Measurements from ENCODE around the gene FAM229A. TPM values are rescaled to one million over a fixed set of nuclear protein-coding genes. Genes with fewer than 3 reads are reported as not detected.
A peak's percentile ranks its signal among the peaks of the same experiment; 100 is the strongest.

Gene FAM229A
- total and polyA plus RNA-seq, 2 of the 8 experiments (the other 6 are each of a cell fraction or from before 2014, with no cell fraction given), result 4.1 to 4.2 TPM

DNA sequence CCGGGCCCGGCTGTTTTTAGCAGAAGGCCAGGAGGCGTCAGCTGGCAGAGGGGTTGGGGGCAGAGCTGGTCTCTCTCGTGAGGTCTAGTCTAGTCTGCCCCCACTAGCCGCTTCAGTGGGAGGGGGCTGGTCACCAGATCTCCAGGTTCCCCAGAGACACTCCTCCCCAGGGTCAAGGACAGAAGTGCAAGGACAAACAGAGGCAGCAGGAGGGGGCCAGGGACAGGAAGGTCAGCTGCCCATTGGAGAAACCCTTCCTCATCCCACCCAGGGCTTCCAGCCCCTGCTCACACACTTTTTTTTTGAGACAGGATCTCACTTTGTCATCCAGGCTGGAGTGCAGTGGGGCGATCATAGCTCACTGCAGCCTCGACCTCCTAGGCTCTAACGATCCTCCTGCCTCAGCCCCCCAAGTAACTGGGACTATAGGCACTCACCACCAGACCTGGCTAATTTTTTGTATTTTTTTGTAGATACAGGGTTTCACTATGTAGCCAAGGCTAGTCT, 10.0 kb downstream of the FAM229A start:
- Histone ChIP-seq H3K79me2 (ENCODE audit: control insufficient read depth in 1 of 2, insufficient read depth in 2 of 2, low read length in 2 of 2) (no peaks in the 10 kb centered on the region), H3K4me3 (ENCODE audit: extremely low read depth in 1 of 4, insufficient read depth in 2 of 4, low read depth in 3 of 4, low read length in 4 of 4) (peak overlapping the region in 3 of 4 experiments; percentile 36 to 72 (median 57); a peak in 4 of 8 replicates), H3K27ac (ENCODE audit: low read depth, low read length) (no peak overlapping the region), H3K27me3 (replicated peaks in 1 of 4; ENCODE audit: control insufficient read depth in 3 of 4, extremely low read depth in 1 of 4, insufficient read depth in 3 of 4, low read length in 3 of 4) (peaks cover 2 to 20% (median 12%) of the 10 kb centered on the region in 4 experiments), H3K18ac (ENCODE audit: extremely low read depth, low read length) (peak overlapping the region; percentile 90; the same call in 1 of the 2 replicates), H4K91ac (replicated peaks; ENCODE audit: insufficient read length, low read length) (no peak overlapping the region), H3K79me1 (ENCODE audit: low read depth, low read length) (no peaks in the 10 kb centered on the region), H3K23ac (ENCODE audit: insufficient read length) (no peak overlapping the region), H3K4me1 (replicated peaks in 1 of 4; ENCODE audit: control insufficient read depth in 3 of 4, insufficient read depth in 4 of 4, low read length in 3 of 4) (peaks cover 0 to 9% (median 3%) of the 10 kb centered on the region in 4 experiments; a peak in 5 of 7 replicates), H4K8ac (ENCODE audit: extremely low read depth, insufficient read depth, low read length) (0 out of 2 replicates have a peak overlapping the region, but pooled peaks have one; percentile 95), H2BK12ac (ENCODE audit: low read depth, low read length) (no peak overlapping the region), H3K56ac (replicated peaks; ENCODE audit: insufficient read length, low read depth, low read length) (no peak overlapping the region), H2AK5ac (ENCODE audit: low read depth, low read length) (no peak overlapping the region), H3K36me3 (ENCODE audit: control insufficient read depth in 2 of 4, insufficient read depth in 4 of 4, low read length in 3 of 4) (no peaks in the 10 kb centered on the region), H3K9ac (replicated peaks in 1 of 4; ENCODE audit: extremely low read depth in 1 of 4, low read depth in 3 of 4, low read length in 3 of 4) (no peak overlapping the region), H2AFZ (ENCODE audit: low read length) (no peak overlapping the region), H3K9me3 (ENCODE audit: insufficient read depth in 2 of 2, low read depth in 1 of 2, low read length in 1 of 2) (peaks cover 6 to 12% of the 10 kb centered on the region in 2 experiments), H2BK120ac (replicated peaks; ENCODE audit: low read depth, low read length) (no peak overlapping the region), H3K4ac (replicated peaks; ENCODE audit: insufficient read length, low read depth, low read length) (no peak overlapping the region), H2BK5ac (ENCODE audit: low read depth, low read length) (no peak overlapping the region), H2BK15ac (ENCODE audit: low read length) (0 out of 2 replicates have a peak overlapping the region, but pooled peaks have one; percentile 40), H4K5ac (ENCODE audit: insufficient read length, low read depth, low read length) (no peak overlapping the region), H4K20me1 (replicated peaks in 1 of 2; ENCODE audit: control insufficient read depth in 1 of 2, insufficient read depth in 2 of 2, low read length in 2 of 2) (peaks cover 0 to 2% of the 10 kb centered on the region in 2 experiments), H3K23me2 (ENCODE audit: low read depth, low read length) (peaks cover 6% of the 10 kb centered on the region; the same call in 1 of the 2 replicates), H3K14ac (ENCODE audit: insufficient read length) (no peak overlapping the region), H3K4me2 (ENCODE audit: insufficient read depth in 1 of 2, low read depth in 2 of 2, low read length in 2 of 2) (peak overlapping the region; percentile 73 to 82), H2BK20ac (ENCODE audit: low read length) (no peak overlapping the region)
- TF ChIP-seq, protein P1, sequence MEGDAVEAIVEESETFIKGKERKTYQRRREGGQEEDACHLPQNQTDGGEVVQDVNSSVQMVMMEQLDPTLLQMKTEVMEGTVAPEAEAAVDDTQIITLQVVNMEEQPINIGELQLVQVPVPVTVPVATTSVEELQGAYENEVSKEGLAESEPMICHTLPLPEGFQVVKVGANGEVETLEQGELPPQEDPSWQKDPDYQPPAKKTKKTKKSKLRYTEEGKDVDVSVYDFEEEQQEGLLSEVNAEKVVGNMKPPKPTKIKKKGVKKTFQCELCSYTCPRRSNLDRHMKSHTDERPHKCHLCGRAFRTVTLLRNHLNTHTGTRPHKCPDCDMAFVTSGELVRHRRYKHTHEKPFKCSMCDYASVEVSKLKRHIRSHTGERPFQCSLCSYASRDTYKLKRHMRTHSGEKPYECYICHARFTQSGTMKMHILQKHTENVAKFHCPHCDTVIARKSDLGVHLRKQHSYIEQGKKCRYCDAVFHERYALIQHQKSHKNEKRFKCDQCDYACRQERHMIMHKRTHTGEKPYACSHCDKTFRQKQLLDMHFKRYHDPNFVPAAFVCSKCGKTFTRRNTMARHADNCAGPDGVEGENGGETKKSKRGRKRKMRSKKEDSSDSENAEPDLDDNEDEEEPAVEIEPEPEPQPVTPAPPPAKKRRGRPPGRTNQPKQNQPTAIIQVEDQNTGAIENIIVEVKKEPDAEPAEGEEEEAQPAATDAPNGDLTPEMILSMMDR (IDR thresholded peaks at IDR 0.05; ENCODE audit: control extremely low read depth in 1 of 3, insufficient read depth in 1 of 3, low read depth in 1 of 3, low read length in 3 of 3), result no peak
- no peak for TF ChIP-seq CTBP2 (IDR thresholded peaks at IDR 0.05; ENCODE audit: borderline replicate concordance, insufficient read depth, insufficient read length, low read length)
- DNase-seq (ENCODE audit: low read depth in 1 of 2, low spot score in 2 of 2), result no peak
- CTCF ChIA-PET (ENCODE audit: partially characterized antibody), result interaction anchor here (0.6 to 2.6 kb wide), 4 partner anchors 18 to 156 kb away, joined by 3 to 14 read pairs (median 4); no protein-coding TSS in a partner anchor
- 80% methylated on average over 8 of the region's 8 CpGs; no CpG with 5 or more reads in 1 of the 2 experiments for WGBS, 2 experiments (ENCODE audit: extremely low coverage in 1 of 2, insufficient coverage in 1 of 2, insufficient read length in 1 of 2, insufficient replicate concordance in 2 of 2, low coverage in 1 of 2, low lambda C conversion rate in 2 of 2, missing lambda C conversion rate in 1 of 2)
- POLR2A ChIA-PET (ENCODE audit: partially characterized antibody), result interaction anchor here (1.0 to 17.1 kb wide), 14 partner anchors 9 to 152 kb away, joined by 3 to 321 read pairs (median 6); partner anchors contain the start of genes BSDC1, CCDC28B, FAM167B and FAM229A
- FAIRE-seq, result no peak
